Thymus (tissue), 11 donors: Measurements from ENCODE around the gene CDCP1. TPM values are rescaled to one million over a fixed set of nuclear protein-coding genes. Genes with fewer than 3 reads are reported as not detected.

Source experiments
- DNase-seq, 9 donors: peaks; one replicate each; pipeline ENCODE4 v3.0.0-alpha.2; 2013; ENCODE audit warnings: low spot score in 9 of 9, low read depth in 6 of 9, missing footprints in 1 of 9
- H3K27ac ChIP-seq, 2 donors: one replicate each; pipeline ENCODE4 v1.5.1; 2013; ENCODE audit warnings: control low read depth in 1 of 2, low read depth in 1 of 2, low read length in 1 of 2, mild to moderate bottlenecking in 1 of 2, moderate library complexity in 1 of 2
- H3K27me3 ChIP-seq, 2 donors: one replicate each; pipeline ENCODE4 v1.5.1; 2013; ENCODE audit warnings: low read length in 1 of 2; ENCODE audit not compliant: control insufficient read depth in 2 of 2, insufficient read depth in 1 of 2
- H3K36me3 ChIP-seq, 2 donors: one replicate each; pipeline ENCODE4 v1.5.1; 2013; ENCODE audit warnings: low read length in 1 of 2, mild to moderate bottlenecking in 1 of 2, moderate library complexity in 1 of 2; ENCODE audit not compliant: control insufficient read depth in 2 of 2, insufficient read depth in 2 of 2
- H3K4me1 ChIP-seq, 2 donors: one replicate each; pipeline ENCODE4 v1.5.1; 2013; ENCODE audit warnings: low read length in 2 of 2; ENCODE audit not compliant: control insufficient read depth in 2 of 2, insufficient read depth in 2 of 2
- H3K4me3 ChIP-seq, 2 donors: one replicate each; pipeline ENCODE4 v1.5.1; 2013; ENCODE audit warnings: low read length in 2 of 2, control low read depth in 1 of 2, mild to moderate bottlenecking in 1 of 2
- H3K9me3 ChIP-seq, 2 donors: one replicate each; pipeline ENCODE4 v1.5.1; 2013; ENCODE audit warnings: low read length in 1 of 2, mild to moderate bottlenecking in 1 of 2; ENCODE audit not compliant: control insufficient read depth in 2 of 2, insufficient read depth in 1 of 2
- WGBS: extraction: QIAGEN DNeasy Blood & Tissue Kit; methylation state at CpG from one replicate; pipeline ENCODE4 v1.1.7; 2013; 5-methylcytosine and 5-hydroxymethylcytosine counted together
- polyA plus RNA-seq: library from polyadenylated mRNA; stranded (reverse); fragments of 200-250 nt; gene quantifications from one replicate; pipeline ENCODE4 v1.2.3, GENCODE V29; 2013
- total RNA-seq: library from RNA; stranded (reverse); fragments of 120-200 nt; gene quantifications from one replicate; pipeline ENCODE4 v1.2.4, GENCODE V29; 2013
- donor health status: healthy.

The CDCP1 gene
- total and polyA plus RNA-seq, 2 donors: 0.52 to 2.3 TPM

- DNase-seq: no peak
- Histone ChIP-seq H3K4me3 (no peak overlapping the region), H3K36me3 (no peaks in the 10 kb centered on the region), H3K27ac (no peak overlapping the region), H3K27me3 (peaks cover 0 to 26% of the 10 kb centered on the region in 2 donors), H3K9me3 (no peaks in the 10 kb centered on the region), H3K4me1 (peaks cover 0 to 6% of the 10 kb centered on the region in 2 donors)
- WGBS: 95% methylated on average over 5 of the region's 5 CpGs
Observed at GRCh38 chr3:45098310-45098709, 47.9 kb downstream of the CDCP1 start.

- DNase-seq: no peak
- WGBS: 83% methylated on average over 6 of the region's 6 CpGs
- H3K4me1 ChIP-seq: peaks cover 0 to 6% of the 10 kb centered on the region in 2 donors
- peaks cover 0 to 26% of the 10 kb centered on the region in 2 donors for H3K27me3 ChIP-seq
- no peaks in the 10 kb centered on the region for H3K36me3 ChIP-seq
- no peak overlapping the region for H3K4me3 ChIP-seq
- H3K27ac ChIP-seq: no peak overlapping the region
- no peaks in the 10 kb centered on the region for H3K9me3 ChIP-seq
Observed at GRCh38 chr3:45097296-45097883, 48.8 kb downstream of the CDCP1 start.

- H3K27me3 ChIP-seq: peaks cover 0 to 32% of the 10 kb centered on the region in 2 donors
- H3K9me3 ChIP-seq: no peaks in the 10 kb centered on the region
- DNase-seq: no peak
- WGBS: 95% methylated on average over 7 of the region's 7 CpGs
- no peaks in the 10 kb centered on the region for H3K36me3 ChIP-seq
- H3K4me3 ChIP-seq: no peak overlapping the region
- no peak overlapping the region for H3K27ac ChIP-seq
- H3K4me1 ChIP-seq: peaks cover 0 to 2% of the 10 kb centered on the region in 2 donors
Observed at GRCh38 chr3:45095916-45096526, 50.2 kb downstream of the CDCP1 start.

- WGBS: 97% methylated on average over 8 of the region's 8 CpGs
- Histone ChIP-seq H3K4me1 (peaks cover 0 to 18% of the 10 kb centered on the region in 2 donors), H3K36me3 (no peaks in the 10 kb centered on the region), H3K27me3 (peaks cover 0 to 26% of the 10 kb centered on the region in 2 donors), H3K4me3 (no peak overlapping the region), H3K9me3 (peaks cover 0 to 2% of the 10 kb centered on the region in 2 donors), H3K27ac (no peak overlapping the region)
- no peak for DNase-seq
Observed at GRCh38 chr3:45093176-45093575, 53.0 kb downstream of the CDCP1 start.

GRCh38 chr3:45092132-45093031, 53.8 kb downstream of the CDCP1 start:
- no peak for DNase-seq
- H3K4me1 ChIP-seq: peaks cover 0 to 19% of the 10 kb centered on the region in 2 donors
- H3K27me3 ChIP-seq: peaks cover 0 to 26% of the 10 kb centered on the region in 2 donors
- no peak overlapping the region for H3K4me3 ChIP-seq
- peaks cover 0 to 2% of the 10 kb centered on the region in 2 donors for H3K9me3 ChIP-seq
- H3K36me3 ChIP-seq: no peaks in the 10 kb centered on the region
- H3K27ac ChIP-seq: no peak overlapping the region
- 87% methylated on average over 12 of the region's 12 CpGs for whole genome bisulfite sequencing

- DNase-seq: no peak
- Histone ChIP-seq H3K4me1 (peaks cover 0 to 19% of the 10 kb centered on the region in 2 donors), H3K9me3 (peaks cover 0 to 2% of the 10 kb centered on the region in 2 donors), H3K36me3 (no peaks in the 10 kb centered on the region), H3K27ac (no peak overlapping the region), H3K27me3 (peaks cover 0 to 23% of the 10 kb centered on the region in 2 donors), H3K4me3 (no peak overlapping the region)
- 95% methylated on average over 4 of the region's 4 CpGs for WGBS
Observed at GRCh38 chr3:45090855-45091254, 55.3 kb downstream of the CDCP1 start.

- Histone ChIP-seq H3K36me3 (no peaks in the 10 kb centered on the region), H3K4me1 (peaks cover 0 to 19% of the 10 kb centered on the region in 2 donors)
- peak in 5 of 9 donors; percentile 13 to 56 (median 18) for DNase-seq
Observed at GRCh38 chr3:45088543-45089358, 57.4 kb downstream of the CDCP1 start.

GRCh38 chr3:45087155-45087554, 59.0 kb downstream of the CDCP1 start:
- no peak overlapping the region for H3K4me3 ChIP-seq
- H3K27ac ChIP-seq: no peak overlapping the region
- DNase-seq: no peak
- H3K27me3 ChIP-seq: peaks cover 0 to 5% of the 10 kb centered on the region in 2 donors
- no peaks in the 10 kb centered on the region for H3K36me3 ChIP-seq
- peaks cover 0 to 5% of the 10 kb centered on the region in 2 donors for H3K9me3 ChIP-seq
- peaks cover 0 to 19% of the 10 kb centered on the region in 2 donors for H3K4me1 ChIP-seq
- whole genome bisulfite sequencing: 96% methylated on average over 7 of the region's 7 CpGs

More at GRCh38 chr3:45088543-45089358, 57.4 kb downstream of the CDCP1 start:
- WGBS: 80% methylated on average over 8 of the region's 8 CpGs
- H3K4me3 ChIP-seq: no peak overlapping the region
- H3K27me3 ChIP-seq: peaks cover 0 to 12% of the 10 kb centered on the region in 2 donors
- peaks cover 0 to 2% of the 10 kb centered on the region in 2 donors for H3K9me3 ChIP-seq
- peak overlapping the region in 1 of 2 donors; percentile 35 for H3K27ac ChIP-seq
